OCI-LY7 (cell line): ENCODE data around the gene FAM107B. TPM values are rescaled to one million over a fixed set of nuclear protein-coding genes. Genes with fewer than 3 reads are reported as not detected.
A peak's percentile ranks its signal among the peaks of the same experiment; 100 is the strongest.

Experiments
- BruUV-seq: library from RNA; stranded (reverse); fragments of 400-500 nt; replicated peaks from 2 replicates; lab custom pipeline; 2021; lab: Mats Ljungman, UMichigan
- CTCF ChIA-PET: fragments of 300-600 bp; sonication (Branson Sonifier 250); formaldehyde crosslinking; loops from one replicate; lab custom pipeline; 2022; ENCODE audit warnings: antibody characterized with exemption; ENCODE audit not compliant: unreplicated experiment; lab: Charles Lee
- POLR2A ChIA-PET: fragments of 300-600 bp; sonication (Branson Sonifier 250); formaldehyde crosslinking; loops from one replicate; lab custom pipeline; 2022; ENCODE audit warnings: antibody characterized with exemption; lab: Charles Lee
- DNase-seq: peaks from one replicate; pipeline ENCODE4 v3.0.0-alpha.2; 2015; ENCODE audit warnings: low spot score
- H2AFZ ChIP-seq: fragments of 200-600 bp; sonication (generic), shearing (Covaris generic); 2 replicates; pipeline ENCODE4 v1.6.1; 2014; ENCODE audit warnings: mild to moderate bottlenecking, antibody characterized with exemption, low read length, moderate library complexity
- H3K27ac ChIP-seq: fragments of 200-600 bp; sonication (generic); 2 replicates; pipeline ENCODE4 v1.5.1; 2014; ENCODE audit warnings: mixed run types, low read depth, mild to moderate bottlenecking, moderate library complexity, low read length, inconsistent platforms; ENCODE audit not compliant: poor library complexity, severe bottlenecking
- H3K36me3 ChIP-seq: fragments of 200-600 bp; sonication (generic); 2 replicates; pipeline ENCODE4 v1.6.1; 2014; ENCODE audit warnings: mild to moderate bottlenecking, antibody characterized with exemption, low read length, moderate library complexity, mixed read lengths; ENCODE audit not compliant: insufficient read depth
- H3K4me1 ChIP-seq: fragments of 200-600 bp; sonication (generic); 2 replicates; pipeline ENCODE4 v1.5.1; 2014; ENCODE audit warnings: mild to moderate bottlenecking, low read length; ENCODE audit not compliant: insufficient read depth, poor library complexity, severe bottlenecking
- H3K4me2 ChIP-seq: fragments of 200-600 bp; sonication (generic); 2 replicates; pipeline ENCODE4 v1.6.1; 2014; ENCODE audit warnings: mild to moderate bottlenecking, low read length
- H3K4me3 ChIP-seq: fragments of 200-600 bp; sonication (generic); 2 replicates; pipeline ENCODE4 v1.5.1; 2014; ENCODE audit warnings: mild to moderate bottlenecking, low read depth, low read length; ENCODE audit not compliant: poor library complexity, severe bottlenecking
- H3K79me2 ChIP-seq: fragments of 200-600 bp; sonication (generic); 2 replicates; pipeline ENCODE4 v1.6.1; 2016; ENCODE audit warnings: low read depth, mild to moderate bottlenecking, low read length, moderate library complexity, mixed read lengths; ENCODE audit not compliant: insufficient read depth
- H3K9me2 ChIP-seq: fragments of 200-600 bp; sonication (generic); 2 replicates; pipeline ENCODE4 v1.6.1; 2016; ENCODE audit warnings: mild to moderate bottlenecking, low read length, mixed read lengths; ENCODE audit not compliant: insufficient read depth
- H3K9me3 ChIP-seq: fragments of 200-600 bp; sonication (generic); 2 replicates; pipeline ENCODE4 v1.6.1; 2014; ENCODE audit warnings: mild to moderate bottlenecking, mixed run types, low read length, mixed read lengths
- H4K20me1 ChIP-seq: fragments of 200-600 bp; sonication (generic); 2 replicates; pipeline ENCODE4 v1.6.1; 2014; ENCODE audit warnings: mild to moderate bottlenecking, antibody characterized with exemption, low read length, moderate library complexity, mixed read lengths; ENCODE audit not compliant: insufficient read depth
- CTCF ChIP-seq: fragments of 200-600 bp; sonication (generic); conservative IDR thresholded peaks from 2 replicates; pipeline ENCODE4 v1.5.1; 2014; ENCODE audit warnings: mild to moderate bottlenecking, antibody characterized with exemption, low read length, moderate library complexity, mixed read lengths
- EZH2phosphoT487 ChIP-seq: fragments of 200-600 bp; sonication (generic); IDR thresholded peaks from 2 replicates; pipeline ENCODE4 v1.6.1; 2018; ENCODE audit warnings: low read depth, borderline replicate concordance, mild to moderate bottlenecking, mixed run types, antibody characterized with exemption, low read length, moderate library complexity, mixed read lengths
- intact Hi-C: fragments of 100-400 bp; cut with micrococcal nuclease; formaldehyde crosslinking; loops from one replicate; pipeline ENCODE4 v1.10.0; 2022; ENCODE audit not compliant: unreplicated experiment
- total RNA-seq, 2 experiments: library from RNA; depleted of rRNA in 1 of 2; stranded (reverse); fragments of >200 nt in 1 of 2; shearing (Covaris generic) in 1 of 2; gene quantifications; 2 replicates each; pipeline ENCODE4 v1.2.3, GENCODE V29; 2014 to 2022

Gene FAM107B
- total RNA-seq, 2 experiments from 2014 or later, result 114 to 398 TPM

GRCh38 chr10:14678637-14679036 lies 96.1 kb downstream of the FAM107B start:
- no peak for TF ChIP-seq EZH2phosphoT487
- no peak for TF ChIP-seq CTCF
- H2AFZ ChIP-seq, result no peak overlapping the region
- H3K4me2 ChIP-seq, result no peak overlapping the region
- ChIA-PET POLR2A (interaction anchor here (0.5 to 1.1 kb wide), 4 partner anchors 18 to 1214 kb away, joined by 3 to 4 read pairs (median 3); no protein-coding TSS in a partner anchor), CTCF (no interaction called here)
- H3K4me1 ChIP-seq, result peaks cover 16% of the 10 kb centered on the region
- no TSS peak for BruUV-seq
- H3K4me3 ChIP-seq, result no peak overlapping the region
- H3K9me2 ChIP-seq, result no peaks in the 10 kb centered on the region
- no peak overlapping the region for H3K27ac ChIP-seq
- intact Hi-C loops, result no loop called here
- H3K36me3 ChIP-seq, result no peaks in the 10 kb centered on the region
- H3K79me2 ChIP-seq, result no peaks in the 10 kb centered on the region
- no peaks in the 10 kb centered on the region for H4K20me1 ChIP-seq
- 0 out of 2 replicates have a peak, but pooled peaks cover 3% of the 10 kb centered on the region for H3K9me3 ChIP-seq
- no peak for DNase-seq

- Histone ChIP-seq H3K79me2 (no peaks in the 10 kb centered on the region), H3K4me3 (no peak overlapping the region), H3K4me2 (no peak overlapping the region), H3K36me3 (no peaks in the 10 kb centered on the region), H3K9me2 (no peaks in the 10 kb centered on the region), H3K27ac (no peak overlapping the region), H3K9me3 (no peaks in the 10 kb centered on the region), H3K4me1 (peaks cover 28% of the 10 kb centered on the region), H4K20me1 (no peaks in the 10 kb centered on the region), H2AFZ (no peak overlapping the region)
- no peak for DNase-seq
- TF ChIP-seq CTCF, result no peak
- no peak for TF ChIP-seq EZH2phosphoT487
- no TSS peak for BruUV-seq
- ChIA-PET CTCF (interaction anchor here (1.4 kb wide), 1 partner anchor 16 kb away, joined by 3 read pairs; no protein-coding TSS in a partner anchor), POLR2A (interaction anchor here (0.6 to 1.2 kb wide), 2 partner anchors 29 to 41 kb away, joined by 3 to 4 read pairs; no protein-coding TSS in a partner anchor)
- intact Hi-C loops, result no loop called here
These were observed 98.0 kb downstream of the FAM107B start for GRCh38 chr10:14676732-14677131.

- no TSS peak for BruUV-seq
- H3K4me3 ChIP-seq, result no peak overlapping the region
- DNase-seq, result no peak
- H3K27ac ChIP-seq, result no peak overlapping the region
- H3K4me1 ChIP-seq, result peaks cover 28% of the 10 kb centered on the region
- H2AFZ ChIP-seq, result peak overlapping the region; percentile 97
- no peaks in the 10 kb centered on the region for H3K79me2 ChIP-seq
- H3K36me3 ChIP-seq, result peaks cover 3% of the 10 kb centered on the region; the same call in 1 of the 2 replicates
- CTCF ChIA-PET, result no interaction called here
- H4K20me1 ChIP-seq, result no peaks in the 10 kb centered on the region
- no peaks in the 10 kb centered on the region for H3K9me2 ChIP-seq
- peak overlapping the region; percentile 64 for H3K4me2 ChIP-seq
- intact Hi-C loops, result no loop called here
- TF ChIP-seq EZH2phosphoT487 (no peak), CTCF (no peak)
- H3K9me3 ChIP-seq, result peaks cover 5% of the 10 kb centered on the region; the same call in 1 of the 2 replicates
- POLR2A ChIA-PET, result interaction anchor here (0.6 to 1.5 kb wide), 5 partner anchors 8 to 35 kb away, joined by 3 to 5 read pairs (median 3); no protein-coding TSS in a partner anchor
These were observed 100.2 kb downstream of the FAM107B start for GRCh38 chr10:14674376-14675050.
